GM23248 (cell line): Measurements from ENCODE around the gene MTHFD1. TPM values are rescaled to one million over a fixed set of nuclear protein-coding genes. Genes with fewer than 3 reads are reported as not detected.

Source experiments
- DNase-seq: peaks from one replicate; pipeline ENCODE4 v3.0.0-alpha.2; 2015
- H2AFZ ChIP-seq: fragments of 200-600 bp; sonication (generic); 2 replicates; pipeline ENCODE4 v1.6.1; 2016; ENCODE audit warnings: antibody characterized with exemption
- H3F3A ChIP-seq: fragments of 200-600 bp; sonication (generic); 2 replicates; pipeline ENCODE4 v1.6.1; 2016; ENCODE audit warnings: mild to moderate bottlenecking, antibody characterized with exemption, mixed run types; ENCODE audit not compliant: insufficient read depth
- H3K27ac ChIP-seq: fragments of 200-600 bp; sonication (generic); 2 replicates; pipeline ENCODE4 v1.5.1; 2016; ENCODE audit warnings: mild to moderate bottlenecking
- H3K27me3 ChIP-seq: fragments of 200-600 bp; sonication (generic); replicated peaks from 2 replicates; pipeline ENCODE4 v1.6.1; 2016; ENCODE audit warnings: mild to moderate bottlenecking; ENCODE audit not compliant: insufficient read depth
- H3K36me3 ChIP-seq: fragments of 200-600 bp; sonication (generic); 2 replicates; pipeline ENCODE4 v1.6.1; 2016; ENCODE audit warnings: low read depth, mild to moderate bottlenecking
- H3K4me1 ChIP-seq: fragments of 200-600 bp; sonication (generic); 2 replicates; pipeline ENCODE4 v1.6.1; 2016; ENCODE audit warnings: mild to moderate bottlenecking; ENCODE audit not compliant: insufficient read depth
- H3K4me2 ChIP-seq: fragments of 200-600 bp; sonication (generic); one replicate; pipeline ENCODE4 v1.6.1; 2016; ENCODE audit warnings: mild to moderate bottlenecking; ENCODE audit not compliant: unreplicated experiment
- H3K4me3 ChIP-seq: fragments of 200-600 bp; sonication (generic); 2 replicates; pipeline ENCODE4 v1.5.1; 2016; ENCODE audit warnings: mild to moderate bottlenecking
- H3K79me2 ChIP-seq: fragments of 200-600 bp; sonication (generic); 2 replicates; pipeline ENCODE4 v1.6.1; 2016; ENCODE audit warnings: mild to moderate bottlenecking; ENCODE audit not compliant: insufficient read depth
- H3K9ac ChIP-seq: fragments of 200-600 bp; sonication (generic); 2 replicates; pipeline ENCODE4 v1.6.1; 2016; ENCODE audit warnings: mild to moderate bottlenecking
- H3K9me2 ChIP-seq: fragments of 200-600 bp; sonication (generic); 2 replicates; pipeline ENCODE4 v1.6.1; 2016; ENCODE audit warnings: mixed run types, mild to moderate bottlenecking, moderate library complexity; ENCODE audit not compliant: insufficient read depth
- H3K9me3 ChIP-seq: fragments of 200-600 bp; sonication (generic); one replicate; pipeline ENCODE4 v1.6.1; 2017; ENCODE audit warnings: low read depth
- H4K20me1 ChIP-seq: fragments of 200-600 bp; sonication (generic); 2 replicates; pipeline ENCODE4 v1.6.0; 2016; ENCODE audit not compliant: insufficient read depth
- EZH2 ChIP-seq: fragments of 200-600 bp; sonication (generic); IDR thresholded peaks from 2 replicates; pipeline ENCODE4 v1.6.1; 2018; ENCODE audit warnings: antibody characterized with exemption, mild to moderate bottlenecking; ENCODE audit not compliant: insufficient read depth, poor library complexity, severe bottlenecking
- EZH2phosphoT487 ChIP-seq: fragments of 200-600 bp; sonication (generic); IDR thresholded peaks from 2 replicates; pipeline ENCODE4 v1.6.1; 2018; ENCODE audit warnings: antibody characterized with exemption, moderate library complexity, mild to moderate bottlenecking, low read depth; ENCODE audit not compliant: insufficient read depth
- WGBS, 2 experiments: methylation state at CpG; one replicate each; pipeline ENCODE4 v1.1.6; 2015 to 2017; ENCODE audit warnings: low lambda C conversion rate in 2 of 2, low coverage in 1 of 2; ENCODE audit errors: missing lambda C conversion rate in 2 of 2; 5-methylcytosine and 5-hydroxymethylcytosine counted together
- in situ Hi-C: fragments of 300-500 bp; cut with MboI; formaldehyde crosslinking; loops from 2 replicates; pipeline ENCODE4 v1.15.0; 2020
- polyA plus RNA-seq: library from polyadenylated mRNA; unstranded; fragments of >200 nt; fragmentation: Nextera tagmentation; extraction: Ambion mirVana; gene quantifications from 2 replicates; pipeline ENCODE4 v1.2.1, GENCODE V29; 2016
- total RNA-seq: library from RNA; depleted of rRNA; stranded (reverse); fragments of >200 nt; shearing (Covaris generic); gene quantifications from 2 replicates; pipeline ENCODE4 v1.2.3, GENCODE V29; 2014

The MTHFD1 gene
- total and polyA plus RNA-seq, 2 experiments from 2014 or later, result 24.1 to 45.6 TPM

GRCh38 chr14:64421166-64421565, 33.0 kb downstream of the MTHFD1 start:
- no peak overlapping the region for H3K27ac ChIP-seq
- H3K4me2 ChIP-seq, result no peak overlapping the region
- peaks cover 20% of the 10 kb centered on the region for H3K4me1 ChIP-seq
- 41 to 49% methylated on average over 8 of the region's 8 CpGs for WGBS, 2 experiments
- H3K9ac ChIP-seq, result no peak overlapping the region
- peak; percentile 76 for DNase-seq
- H3F3A ChIP-seq, result peaks cover 5% of the 10 kb centered on the region; the same call in 1 of the 2 replicates
- no peak for TF ChIP-seq EZH2
- TF ChIP-seq EZH2phosphoT487, result no peak
- no peaks in the 10 kb centered on the region for H4K20me1 ChIP-seq
- H2AFZ ChIP-seq, result no peak overlapping the region
- H3K79me2 ChIP-seq, result no peaks in the 10 kb centered on the region
- no peaks in the 10 kb centered on the region for H3K9me2 ChIP-seq
- no peak overlapping the region for H3K4me3 ChIP-seq
- no peaks in the 10 kb centered on the region for H3K9me3 ChIP-seq
- H3K27me3 ChIP-seq, result no peaks in the 10 kb centered on the region
- H3K36me3 ChIP-seq, result peaks cover 16% of the 10 kb centered on the region; the same call in 1 of the 2 replicates
- in situ Hi-C loops, result no loop called here

DNA sequence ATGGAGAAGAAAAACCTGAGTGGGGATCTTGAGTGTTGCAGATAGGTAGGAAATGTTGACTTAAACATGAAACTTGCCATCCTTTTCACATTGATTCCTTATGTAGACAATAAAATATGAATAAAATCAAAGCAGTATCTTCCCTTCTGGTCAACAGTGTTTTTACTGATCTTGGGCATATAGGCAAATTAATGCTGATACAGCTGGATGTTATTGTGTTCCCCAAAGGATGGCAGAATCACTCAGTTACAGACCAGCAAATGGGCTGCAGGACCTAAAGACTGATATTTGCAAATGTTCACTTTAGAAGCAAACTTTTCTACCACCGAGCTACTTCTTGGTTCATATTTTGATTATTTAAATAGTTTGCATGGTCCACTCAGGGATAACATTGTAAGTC, 33.9 kb downstream of the MTHFD1 start:
- H3K4me1 ChIP-seq, result peaks cover 15% of the 10 kb centered on the region
- H3F3A ChIP-seq, result peaks cover 5% of the 10 kb centered on the region; the same call in 1 of the 2 replicates
- H3K9ac ChIP-seq, result no peak overlapping the region
- in situ Hi-C loops, result no loop called here
- H3K27me3 ChIP-seq, result no peaks in the 10 kb centered on the region
- TF ChIP-seq EZH2, result no peak
- no peak for TF ChIP-seq EZH2phosphoT487
- H3K36me3 ChIP-seq, result peaks cover 19% of the 10 kb centered on the region; the same call in 1 of the 2 replicates
- no peak overlapping the region for H3K27ac ChIP-seq
- H3K9me3 ChIP-seq, result no peaks in the 10 kb centered on the region
- no peak overlapping the region for H3K4me2 ChIP-seq
- no peaks in the 10 kb centered on the region for H4K20me1 ChIP-seq
- 92 to 96% methylated on average over 1 of the region's 1 CpG for WGBS, 2 experiments
- H3K4me3 ChIP-seq, result no peak overlapping the region
- H3K79me2 ChIP-seq, result no peaks in the 10 kb centered on the region
- no peaks in the 10 kb centered on the region for H3K9me2 ChIP-seq
- DNase-seq, result no peak
- H2AFZ ChIP-seq, result no peak overlapping the region

DNA sequence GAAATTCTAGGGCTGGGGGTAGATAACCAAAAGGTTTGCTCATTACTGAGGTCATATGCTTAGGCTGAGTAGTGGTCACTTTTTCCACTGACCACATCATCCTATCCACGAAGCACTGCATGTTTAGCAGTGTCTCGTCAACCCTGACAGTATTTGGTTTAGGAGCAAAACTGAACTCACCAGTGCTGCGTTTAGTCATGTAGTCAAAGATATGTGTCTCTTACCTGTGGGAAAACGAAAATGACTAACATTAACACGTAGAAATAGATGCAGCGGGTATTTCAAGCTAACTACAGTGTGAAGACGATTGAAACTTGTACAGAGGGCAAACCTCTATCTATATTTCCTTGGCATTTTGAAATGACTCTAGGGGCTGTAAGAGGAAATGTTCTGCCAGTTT, 34.6 kb downstream of the MTHFD1 start:
- in situ Hi-C loops, result no loop called here
- no peak for DNase-seq
- peaks cover 12% of the 10 kb centered on the region for H3K4me1 ChIP-seq
- no peaks in the 10 kb centered on the region for H3K27me3 ChIP-seq
- H4K20me1 ChIP-seq, result no peaks in the 10 kb centered on the region
- H3K27ac ChIP-seq, result no peak overlapping the region
- no peaks in the 10 kb centered on the region for H3K79me2 ChIP-seq
- no peak overlapping the region for H3K4me2 ChIP-seq
- H3F3A ChIP-seq, result peaks cover 5% of the 10 kb centered on the region; the same call in 1 of the 2 replicates
- TF ChIP-seq EZH2phosphoT487, result no peak
- no peak for TF ChIP-seq EZH2
- 95 to 98% methylated on average over 7 of the region's 7 CpGs for WGBS, 2 experiments
- no peak overlapping the region for H2AFZ ChIP-seq
- no peak overlapping the region for H3K9ac ChIP-seq
- peaks cover 22% of the 10 kb centered on the region for H3K36me3 ChIP-seq
- H3K4me3 ChIP-seq, result no peak overlapping the region
- H3K9me3 ChIP-seq, result no peaks in the 10 kb centered on the region
- no peaks in the 10 kb centered on the region for H3K9me2 ChIP-seq

- H3K4me2 ChIP-seq, result no peak overlapping the region
- H3K27ac ChIP-seq, result no peak overlapping the region
- H3K36me3 ChIP-seq, result peaks cover 22% of the 10 kb centered on the region
- DNase-seq, result peak; percentile 46
- no peaks in the 10 kb centered on the region for H4K20me1 ChIP-seq
- no peak overlapping the region for H3K9ac ChIP-seq
- H3K9me2 ChIP-seq, result no peaks in the 10 kb centered on the region
- WGBS, 2 experiments, result 91 to 92% methylated on average over 6 of the region's 6 CpGs
- no peaks in the 10 kb centered on the region for H3K27me3 ChIP-seq
- peaks cover 12% of the 10 kb centered on the region for H3K4me1 ChIP-seq
- no peak overlapping the region for H2AFZ ChIP-seq
- H3K4me3 ChIP-seq, result no peak overlapping the region
- peaks cover 5% of the 10 kb centered on the region; the same call in 1 of the 2 replicates for H3F3A ChIP-seq
- H3K9me3 ChIP-seq, result no peaks in the 10 kb centered on the region
- no peaks in the 10 kb centered on the region for H3K79me2 ChIP-seq
- in situ Hi-C loops, result no loop called here
- no peak for TF ChIP-seq EZH2
- TF ChIP-seq EZH2phosphoT487, result no peak
These were observed 35.8 kb downstream of the MTHFD1 start for GRCh38 chr14:64423987-64424386.

DNA sequence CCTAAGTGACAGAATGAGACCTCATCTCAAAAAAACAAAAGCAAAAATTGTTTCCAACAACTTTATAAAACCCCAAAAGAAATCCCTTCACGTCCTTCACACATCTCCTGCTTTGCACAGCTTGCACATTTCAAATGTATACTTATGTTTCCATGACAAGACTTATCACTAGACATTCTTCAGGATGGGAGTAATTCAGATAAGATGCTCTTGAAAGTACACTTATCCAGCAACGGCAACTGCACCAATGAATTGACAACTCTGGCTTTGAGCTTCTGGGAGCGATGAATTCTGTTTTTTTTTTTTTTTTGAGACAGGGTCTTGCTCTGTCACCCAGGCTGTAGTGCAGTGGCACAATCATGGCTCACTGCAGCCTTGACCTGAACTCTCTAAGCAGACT, 46.4 kb downstream of the MTHFD1 start:
- in situ Hi-C loops, result no loop called here
- H3K36me3 ChIP-seq, result peaks cover 29% of the 10 kb centered on the region; the same call in 1 of the 2 replicates
- no peaks in the 10 kb centered on the region for H4K20me1 ChIP-seq
- no peaks in the 10 kb centered on the region for H3K79me2 ChIP-seq
- no peak overlapping the region for H3K27ac ChIP-seq
- DNase-seq, result no peak
- H3K9me3 ChIP-seq, result no peaks in the 10 kb centered on the region
- H2AFZ ChIP-seq, result no peak overlapping the region
- H3K9ac ChIP-seq, result no peak overlapping the region
- H3K27me3 ChIP-seq, result no peaks in the 10 kb centered on the region
- 98 to 99% methylated on average over 3 of the region's 3 CpGs for WGBS, 2 experiments
- H3K4me1 ChIP-seq, result peaks cover 23% of the 10 kb centered on the region
- no peak overlapping the region for H3K4me3 ChIP-seq
- peaks cover 23% of the 10 kb centered on the region for H3F3A ChIP-seq
- H3K4me2 ChIP-seq, result no peak overlapping the region
- TF ChIP-seq EZH2, result no peak
- TF ChIP-seq EZH2phosphoT487, result no peak
- no peaks in the 10 kb centered on the region for H3K9me2 ChIP-seq
